Stimulated activated CD4-positive, alpha-beta T cell treated with anti-CD3 and anti-CD28 coated beads, Interleukin-4, amount 100 ng/mL, for 24 hours (primary cell): ENCODE measurements around the gene NXPH1.

Source experiments
- DNase-seq: peaks from one replicate; pipeline ENCODE4 v3.0.0-alpha.2; 2020

NXPH1 gene

GRCh38 chr7:8742837-8743236, 309.4 kb downstream of the NXPH1 start:
- DNase-seq = no peak

- DNase-seq = no peak
Measured at GRCh38 chr7:8747338-8747737, 313.9 kb downstream of the NXPH1 start.

GRCh38 chr7:8751557-8752231, 318.3 kb downstream of the NXPH1 start:
- DNase-seq = no peak

DNA sequence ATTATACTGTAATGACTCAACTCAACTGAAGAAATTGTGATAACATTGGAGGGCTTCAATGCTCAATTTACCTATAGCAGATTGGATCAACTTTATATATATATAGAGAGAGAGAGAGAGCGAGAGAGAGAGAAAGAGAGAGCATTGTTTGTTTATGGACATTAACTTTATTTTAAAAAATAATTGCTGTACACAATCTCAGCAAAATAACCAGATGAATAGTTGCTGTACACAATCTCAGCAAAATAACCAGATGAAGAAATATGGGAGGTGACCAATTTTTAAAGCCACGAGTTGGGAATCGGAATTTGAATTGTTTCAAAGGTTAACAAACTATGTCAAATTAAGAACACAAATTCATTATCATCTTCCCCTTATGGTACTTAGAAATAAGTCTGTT, 319.9 kb downstream of the NXPH1 start:
- DNase-seq = no peak

DNA sequence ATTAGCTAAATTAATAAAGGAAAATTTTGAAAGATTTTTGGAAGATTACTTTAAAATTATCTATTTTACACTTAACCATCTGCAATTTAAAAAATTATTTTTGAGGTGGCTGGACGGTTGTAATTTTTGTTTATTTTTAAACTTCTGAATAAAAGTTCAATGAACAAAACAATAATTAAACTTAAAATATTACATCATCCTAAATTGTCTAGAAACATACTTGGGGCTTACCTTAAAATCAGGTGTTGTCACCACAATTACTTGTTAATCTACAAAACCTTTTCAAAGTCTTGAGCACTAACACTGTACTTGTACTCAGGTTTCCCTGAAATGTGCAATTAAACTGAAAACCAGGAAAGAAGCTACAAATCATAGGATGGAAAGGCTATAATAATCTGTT, 328.3 kb downstream of the NXPH1 start:
- no peak for DNase-seq

GRCh38 chr7:8762803-8763202, 329.4 kb downstream of the NXPH1 start:
- no peak for DNase-seq

DNA sequence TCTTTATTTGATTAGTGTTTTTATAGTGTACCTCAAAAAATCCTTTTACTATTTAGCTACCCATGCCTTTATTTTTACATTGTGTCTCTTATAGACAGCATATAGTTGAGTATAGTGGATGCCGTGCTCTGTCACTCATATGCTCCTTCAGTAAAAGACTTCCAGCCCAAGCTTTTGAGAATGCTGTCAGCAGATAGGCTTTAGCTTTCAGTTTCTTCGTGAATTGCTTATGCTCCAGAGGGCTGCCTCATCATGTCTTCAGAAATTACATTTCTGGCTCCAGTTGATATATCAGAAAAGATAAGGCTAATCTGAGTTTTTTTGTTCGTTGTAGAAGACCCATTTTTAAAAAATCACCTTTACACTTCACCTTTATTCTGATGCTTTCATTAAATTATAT, 332.0 kb downstream of the NXPH1 start:
- no peak for DNase-seq

DNA sequence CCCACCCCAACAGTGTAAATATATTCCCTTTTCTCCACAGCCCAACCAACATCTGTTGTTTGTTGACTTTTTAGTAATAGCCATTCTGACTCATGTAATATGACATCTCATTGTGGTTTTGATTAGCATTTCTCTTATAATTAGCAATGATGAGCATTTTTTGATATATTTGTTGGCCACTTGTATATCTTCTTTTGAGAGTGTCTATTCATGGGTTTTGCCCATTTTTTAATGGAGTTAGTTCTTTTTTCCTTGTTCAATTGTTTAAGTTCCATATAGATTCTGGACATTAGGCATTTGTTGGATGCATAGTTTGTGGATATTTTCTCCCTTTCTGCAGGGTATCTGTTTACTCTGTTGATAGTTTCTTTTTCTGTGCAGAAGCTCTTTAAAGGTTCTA, 340.1 kb downstream of the NXPH1 start:
- no peak for DNase-seq

DNA sequence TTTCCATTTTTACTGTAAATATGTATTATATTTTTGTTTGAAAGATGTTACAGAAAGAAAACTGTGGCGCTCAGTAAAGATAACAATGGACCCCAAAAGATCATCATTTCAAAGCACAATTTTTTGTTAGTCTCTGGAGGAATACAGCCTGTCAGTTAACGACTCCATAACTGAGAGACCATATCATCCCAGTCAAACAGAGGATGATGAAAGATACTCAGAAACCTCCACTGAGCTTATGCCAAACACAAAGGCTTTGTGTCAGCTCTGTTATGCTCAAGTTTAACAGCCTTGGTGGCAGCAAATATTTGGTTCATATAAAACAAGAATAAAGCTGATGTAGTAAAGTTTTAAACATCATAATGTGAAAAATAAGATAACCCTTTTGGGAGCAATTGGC, 345.1 kb downstream of the NXPH1 start:
- DNase-seq = no peak

DNA sequence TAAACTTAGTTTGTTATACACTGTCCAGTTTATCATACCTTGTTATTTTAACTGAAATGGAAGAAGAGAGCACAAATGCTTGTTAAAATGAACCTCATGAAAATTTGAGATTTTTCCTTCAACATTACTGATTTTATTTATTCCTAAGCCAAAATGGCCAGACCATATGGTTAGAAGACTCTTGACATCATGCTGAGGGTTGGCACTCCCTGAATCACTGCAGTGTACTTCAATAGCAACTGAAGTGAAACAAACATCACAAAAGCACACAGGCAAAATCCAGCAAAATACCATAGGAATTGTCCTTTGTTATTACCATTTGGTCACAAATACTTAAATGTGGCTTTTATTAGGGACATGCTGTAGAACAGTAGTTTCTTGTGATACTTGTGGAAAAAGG, 347.8 kb downstream of the NXPH1 start:
- no peak for DNase-seq

GRCh38 chr7:8783229-8783628, 349.8 kb downstream of the NXPH1 start:
- no peak for DNase-seq

GRCh38 chr7:8785081-8785480, 351.7 kb downstream of the NXPH1 start:
- no peak for DNase-seq

GRCh38 chr7:8800986-8801385, 367.6 kb downstream of the NXPH1 start:
- no peak for DNase-seq
